Neural progenitor cell (in vitro differentiated cells): Measurements from ENCODE around the gene TIMELESS.

Source experiments
- EZH2 ChIP-seq: fragments of 200-600 bp; sonication (generic); IDR thresholded peaks from 2 replicates; pipeline ENCODE4 v1.6.1; 2017; ENCODE audit warnings: antibody characterized with exemption, mild to moderate bottlenecking, moderate library complexity
- EZH2phosphoT487 ChIP-seq: fragments of 200-600 bp; sonication (generic); IDR thresholded peaks from 2 replicates; pipeline ENCODE4 v1.6.1; 2017; ENCODE audit warnings: antibody characterized with exemption
- TF ChIP-seq, protein P1 (sequence below): fragments of 200-600 bp; sonication (generic); IDR thresholded peaks from 2 replicates; pipeline ENCODE4 v1.5.1; 2017; ENCODE audit warnings: antibody characterized with exemption, mild to moderate bottlenecking

DNA sequence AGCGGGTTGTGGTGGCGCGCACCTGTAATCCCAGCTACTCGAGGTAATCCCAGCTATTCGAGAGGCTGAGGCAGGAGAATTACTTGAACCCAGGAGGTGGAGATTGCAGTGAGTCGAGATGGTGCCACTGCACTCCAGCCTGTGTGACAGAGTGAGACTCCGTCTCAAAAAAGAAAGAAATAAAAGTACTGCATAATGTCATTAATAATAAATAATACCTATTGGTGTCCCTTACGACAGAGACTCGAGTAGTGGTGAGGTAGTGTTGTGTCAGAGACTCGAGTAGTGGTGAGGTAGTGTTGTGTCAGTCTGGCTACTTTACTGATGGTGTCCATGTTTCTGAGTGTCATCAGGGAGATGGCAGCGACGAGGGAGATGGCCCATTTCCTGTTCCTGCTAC is 37.5 kb upstream of the TIMELESS start:
- TF ChIP-seq, protein P1, sequence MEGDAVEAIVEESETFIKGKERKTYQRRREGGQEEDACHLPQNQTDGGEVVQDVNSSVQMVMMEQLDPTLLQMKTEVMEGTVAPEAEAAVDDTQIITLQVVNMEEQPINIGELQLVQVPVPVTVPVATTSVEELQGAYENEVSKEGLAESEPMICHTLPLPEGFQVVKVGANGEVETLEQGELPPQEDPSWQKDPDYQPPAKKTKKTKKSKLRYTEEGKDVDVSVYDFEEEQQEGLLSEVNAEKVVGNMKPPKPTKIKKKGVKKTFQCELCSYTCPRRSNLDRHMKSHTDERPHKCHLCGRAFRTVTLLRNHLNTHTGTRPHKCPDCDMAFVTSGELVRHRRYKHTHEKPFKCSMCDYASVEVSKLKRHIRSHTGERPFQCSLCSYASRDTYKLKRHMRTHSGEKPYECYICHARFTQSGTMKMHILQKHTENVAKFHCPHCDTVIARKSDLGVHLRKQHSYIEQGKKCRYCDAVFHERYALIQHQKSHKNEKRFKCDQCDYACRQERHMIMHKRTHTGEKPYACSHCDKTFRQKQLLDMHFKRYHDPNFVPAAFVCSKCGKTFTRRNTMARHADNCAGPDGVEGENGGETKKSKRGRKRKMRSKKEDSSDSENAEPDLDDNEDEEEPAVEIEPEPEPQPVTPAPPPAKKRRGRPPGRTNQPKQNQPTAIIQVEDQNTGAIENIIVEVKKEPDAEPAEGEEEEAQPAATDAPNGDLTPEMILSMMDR, result no peak
- TF ChIP-seq EZH2 (no peak), EZH2phosphoT487 (no peak)
